ENCODE measurements around the gene ZNF207. TPM values are rescaled to one million over a fixed set of nuclear protein-coding genes. Genes with fewer than 3 reads are reported as not detected.
A peak's percentile ranks its signal among the peaks of the same experiment; 100 is the strongest.

Gene ZNF207
- total and polyA plus RNA-seq, 9 of the 15 experiments (the other 6 are each of a cell fraction or from before 2014, with no cell fraction given), result 123 to 370 (median 250) TPM

- TF ChIP-seq GTF3C2 (IDR thresholded peaks at IDR 0.05; ENCODE audit: borderline replicate concordance, extremely low read depth, insufficient read length) (no peak), ZKSCAN8 (CRISPR knock-in tag; IDR thresholded peaks at IDR 0.05) (no peak), BDP1 (IDR thresholded peaks at IDR 0.05; ENCODE audit: insufficient read depth, insufficient read length) (no peak)
These were observed 19.8 kb upstream of the ZNF207 start (continued) for GRCh38 chr17:32330147-32330546.

GRCh38 chr17:32331243-32332040 is 18.5 kb upstream of the ZNF207 start:
- Histone ChIP-seq H3K4me1 (replicated peaks in 1 of 2; ENCODE audit: control insufficient read depth in 2 of 2, insufficient read depth in 2 of 2, low read length in 2 of 2) (peaks cover 0 to 4% of the 10 kb centered on the region in 2 experiments; a peak in 1 of 5 replicates), H3K4me3 (no peak overlapping the region), H3K9me3 (replicated peaks; ENCODE audit: control insufficient read depth, insufficient read depth, low read depth, low read length) (no peaks in the 10 kb centered on the region), H3K79me2 (ENCODE audit: control insufficient read depth, insufficient read depth, low read length) (no peaks in the 10 kb centered on the region), H3K27me3 (ENCODE audit: control insufficient read depth in 2 of 2, insufficient read depth in 2 of 2, low read length in 2 of 2) (no peaks in the 10 kb centered on the region), H2AFZ (ENCODE audit: low read depth, low read length) (no peak overlapping the region), H3K36me3 (ENCODE audit: control insufficient read depth, insufficient read depth, low read length) (peaks cover 9% of the 10 kb centered on the region; the same call in 2 of the 3 replicates), H3K9me1 (ENCODE audit: control insufficient read depth, insufficient read depth, low read length) (no peaks in the 10 kb centered on the region), H3K27ac (ENCODE audit: extremely low read depth, low read depth, low read length) (no peak overlapping the region), H3K4me2 (ENCODE audit: insufficient read depth, low read length) (no peak overlapping the region), H3K9ac (ENCODE audit: insufficient read depth in 1 of 2, low read depth in 2 of 2, low read length in 2 of 2) (no peak overlapping the region), H4K20me1 (replicated peaks; ENCODE audit: control insufficient read depth, insufficient read depth, low read length) (no peaks in the 10 kb centered on the region)
- in situ Hi-C loops (cut with MboI), result no loop called here
- no TSS peak for BruUV-seq (replicated peaks)
- CTCF ChIA-PET (ENCODE audit: low intra/inter-chr PET ratio), result interaction anchor here (0.5 kb wide), 1 partner anchor 275 kb away, joined by 4 read pairs; no protein-coding TSS in a partner anchor
- no peak for DNase-seq (ENCODE audit: extremely low read depth in 1 of 4, low spot score in 3 of 4)
- intact Hi-C loops (cut with micrococcal nuclease), result no loop called here
- POLR2A ChIA-PET, result interaction anchor here (0.7 to 1.6 kb wide), 3 partner anchors 8 to 17 kb away, joined by 3 to 6 read pairs (median 3); no protein-coding TSS in a partner anchor
- FAIRE-seq, result no peak
- no peak for ATAC-seq
- TF ChIP-seq ZNF766 (CRISPR knock-in tag; conservative IDR thresholded peaks at IDR 0.05) (no peak), CEBPB (tag; IDR thresholded peaks at IDR 0.05) (peak; percentile 10; the same call in 1 of the 2 replicates), CEBPG (CRISPR knock-in tag; IDR thresholded peaks at IDR 0.05) (no peak), CEBPG (tag; conservative IDR thresholded peaks at IDR 0.05 in 1 of 2, IDR thresholded peaks at IDR 0.05 in 1 of 2) (0 out of 4 replicates have a peak, but pooled peaks of 1 of the 2 experiments have one; percentile 13), STAT5A (IDR thresholded peaks at IDR 0.05; ENCODE audit: borderline replicate concordance, low read length) (no peak)
- WGBS (ENCODE audit: insufficient coverage, low coverage, missing lambda C conversion rate), result 64% methylated on average over 3 of the region's 3 CpGs
